GM21390 (cell line): ENCODE data around the gene TEAD1.
A peak's percentile ranks its signal among the peaks of the same experiment; 100 is the strongest.

Experiments used
- ATAC-seq: cut with Tn5 transposase; IDR thresholded peaks from one replicate; pipeline ENCODE4 v1.9.1; 2021; ENCODE audit not compliant: unreplicated experiment

TEAD1 gene

DNA sequence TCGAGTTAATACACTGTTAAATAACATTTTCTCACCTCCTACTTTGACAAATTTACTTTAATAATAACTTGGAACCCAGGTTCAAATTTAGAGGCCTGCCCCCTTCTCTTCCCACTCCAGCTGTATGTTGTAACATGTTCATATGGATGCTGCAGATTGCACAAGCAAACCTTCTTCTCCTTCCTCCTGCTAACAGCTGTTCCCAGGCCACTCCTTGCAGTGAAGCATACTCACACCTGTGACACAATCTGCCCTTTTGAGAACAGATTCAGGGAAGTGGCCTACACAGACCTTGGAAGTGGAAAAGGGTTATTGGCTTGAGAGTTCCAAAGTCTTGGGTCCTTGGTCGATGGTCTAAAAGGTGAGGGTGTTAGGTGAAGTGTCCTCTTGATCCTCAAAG, 131.9 kb downstream of the TEAD1 start:
- ATAC-seq: no peak

DNA sequence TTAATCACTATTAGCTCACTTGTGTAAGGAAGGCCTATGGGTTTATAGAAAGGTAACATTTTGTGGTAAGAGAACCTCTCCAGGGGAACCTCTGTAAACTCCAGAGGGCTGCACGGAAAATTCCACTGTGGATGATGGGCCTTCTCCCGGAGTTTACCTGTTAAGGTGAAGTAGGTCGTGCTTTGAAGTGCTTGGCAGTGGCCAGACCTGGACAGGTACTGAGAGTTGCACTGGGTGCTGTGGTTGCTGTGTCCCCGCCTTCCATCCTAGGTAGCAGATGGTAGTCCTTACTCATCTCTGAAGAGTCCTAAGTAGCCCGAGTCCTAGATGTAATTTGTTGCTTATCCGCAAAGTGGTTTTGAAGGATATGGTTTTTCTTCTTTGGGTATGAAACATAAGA, 133.4 kb downstream of the TEAD1 start:
- ATAC-seq: no peak

DNA sequence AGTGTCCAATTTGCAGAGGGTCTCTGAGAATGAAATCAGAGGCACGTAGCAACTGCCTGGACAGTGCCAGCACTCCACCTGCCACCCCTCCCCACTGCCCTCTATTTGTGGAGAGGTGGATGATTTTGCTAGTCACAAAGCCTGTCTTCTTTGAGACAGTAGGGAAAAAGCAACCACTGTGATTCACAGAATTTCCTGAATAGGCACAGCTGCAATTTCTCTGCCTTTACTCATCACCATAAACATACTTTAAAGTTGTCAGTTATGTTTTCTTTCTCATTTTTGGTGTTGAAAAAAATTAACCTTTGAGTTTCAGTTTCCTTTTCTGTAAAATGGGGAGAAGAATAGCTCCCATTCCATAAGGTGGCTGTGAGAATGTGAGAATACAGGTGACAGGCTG, 134.3 kb downstream of the TEAD1 start:
- ATAC-seq: no peak

DNA sequence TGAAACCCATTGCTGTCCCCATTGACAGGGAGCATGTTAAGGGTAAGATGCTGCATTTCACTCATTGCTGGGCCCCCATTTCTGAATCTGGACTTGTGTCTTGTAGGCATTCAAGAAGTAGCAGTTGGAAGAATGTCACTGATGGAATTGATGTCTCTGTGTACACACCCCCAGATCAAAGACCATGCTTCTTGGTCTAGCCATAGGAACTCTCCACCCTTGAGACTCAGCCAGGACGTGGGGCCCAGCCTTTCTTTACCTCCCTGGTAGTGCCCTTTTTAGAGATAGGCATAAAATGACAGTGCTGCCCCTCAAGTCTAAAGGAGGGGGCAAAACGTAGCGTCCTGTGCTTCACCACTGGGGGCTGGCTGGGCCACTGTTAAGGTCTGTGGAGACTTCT, 135.1 kb downstream of the TEAD1 start:
- no peak for ATAC-seq

DNA sequence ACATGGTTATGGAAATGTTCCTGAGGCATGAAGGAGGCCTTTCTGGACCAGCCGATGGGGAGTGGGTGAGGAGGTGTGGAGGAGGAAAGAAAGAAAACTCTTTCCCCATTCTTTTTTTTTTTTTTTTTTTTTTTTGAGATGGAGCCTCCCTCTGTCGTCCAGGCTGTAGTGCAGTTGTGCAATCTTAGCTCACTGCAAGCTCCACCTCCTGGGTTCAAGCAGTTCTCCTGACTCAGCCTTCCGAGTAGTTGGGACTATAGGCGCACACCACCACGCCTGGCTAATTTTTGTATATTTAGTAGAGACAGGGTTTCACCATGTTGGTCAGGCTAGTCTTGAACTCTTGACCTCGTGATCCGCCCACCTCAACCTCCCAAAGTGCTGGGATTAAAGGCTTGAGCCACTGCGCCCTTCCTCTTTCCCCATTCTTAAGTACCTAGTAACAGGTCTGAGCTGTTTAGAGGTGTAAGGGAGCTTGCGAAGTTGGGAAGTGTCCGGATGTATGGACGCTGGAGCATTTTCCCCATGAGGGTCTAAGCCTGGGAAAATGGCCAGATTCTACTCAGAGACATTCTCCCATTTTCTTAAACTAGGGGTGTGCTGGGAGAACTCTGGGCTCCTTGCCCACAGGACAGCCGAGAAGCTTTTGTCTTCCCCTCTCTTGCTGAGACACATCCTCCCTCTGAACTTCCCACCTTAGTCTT, 135.8 kb downstream of the TEAD1 start:
- no peak for ATAC-seq

DNA sequence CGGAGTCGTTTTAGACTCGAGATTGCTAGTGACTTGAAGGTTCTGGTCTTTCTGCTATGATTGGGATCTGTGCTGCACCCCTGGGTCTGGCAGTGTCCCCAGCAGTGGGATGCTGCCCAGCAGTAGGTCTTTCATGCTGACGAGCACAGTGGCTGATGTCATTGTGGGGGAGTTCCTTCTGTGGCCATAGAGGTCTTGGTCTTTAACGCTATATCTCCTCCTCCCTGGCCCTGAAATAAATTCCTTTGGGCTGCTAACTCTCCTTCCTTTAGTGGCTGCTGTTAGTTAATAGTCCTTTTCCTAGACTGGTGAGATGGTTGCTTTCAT, 136.3 kb downstream of the TEAD1 start:
- no peak for ATAC-seq

DNA sequence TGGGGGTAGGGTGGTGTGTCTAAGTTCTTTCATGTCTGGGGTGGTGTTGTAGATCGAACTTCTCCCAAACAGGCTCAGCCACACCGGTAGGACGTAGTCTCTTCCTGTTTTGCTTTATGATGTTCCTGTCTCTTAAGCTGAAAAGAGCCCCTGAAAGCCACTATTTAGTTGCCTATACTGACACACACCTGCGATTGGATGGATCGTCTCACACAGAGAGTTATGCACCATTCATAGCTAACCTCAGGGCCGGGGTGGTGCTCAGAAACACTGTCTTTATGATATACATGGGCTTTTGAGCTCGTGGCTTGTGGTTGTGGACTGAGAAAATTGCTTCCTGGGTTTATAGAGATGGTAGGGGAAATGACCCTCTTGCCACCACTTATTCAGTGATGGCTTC, 137.6 kb downstream of the TEAD1 start:
- no peak for ATAC-seq

DNA sequence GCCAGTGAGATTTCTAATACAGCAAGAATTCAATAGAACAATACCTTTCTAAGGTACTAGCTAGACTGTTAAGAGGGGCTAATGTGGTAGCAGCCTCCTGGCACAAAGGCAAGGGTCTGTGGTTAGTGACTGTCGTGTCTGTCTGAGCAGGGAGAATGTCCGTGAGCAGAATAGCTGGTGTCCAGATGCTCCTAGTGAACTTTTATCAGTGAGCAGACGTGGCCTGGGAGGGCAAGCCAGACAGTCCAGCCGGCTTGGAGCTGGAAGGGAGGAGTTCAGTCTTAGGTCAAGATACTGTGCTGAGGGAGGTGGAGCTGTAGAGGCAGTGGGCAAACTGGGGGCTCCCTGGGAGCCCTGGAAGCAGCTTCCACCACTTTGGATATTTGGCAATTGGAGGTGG, 138.6 kb downstream of the TEAD1 start:
- ATAC-seq: no peak

DNA sequence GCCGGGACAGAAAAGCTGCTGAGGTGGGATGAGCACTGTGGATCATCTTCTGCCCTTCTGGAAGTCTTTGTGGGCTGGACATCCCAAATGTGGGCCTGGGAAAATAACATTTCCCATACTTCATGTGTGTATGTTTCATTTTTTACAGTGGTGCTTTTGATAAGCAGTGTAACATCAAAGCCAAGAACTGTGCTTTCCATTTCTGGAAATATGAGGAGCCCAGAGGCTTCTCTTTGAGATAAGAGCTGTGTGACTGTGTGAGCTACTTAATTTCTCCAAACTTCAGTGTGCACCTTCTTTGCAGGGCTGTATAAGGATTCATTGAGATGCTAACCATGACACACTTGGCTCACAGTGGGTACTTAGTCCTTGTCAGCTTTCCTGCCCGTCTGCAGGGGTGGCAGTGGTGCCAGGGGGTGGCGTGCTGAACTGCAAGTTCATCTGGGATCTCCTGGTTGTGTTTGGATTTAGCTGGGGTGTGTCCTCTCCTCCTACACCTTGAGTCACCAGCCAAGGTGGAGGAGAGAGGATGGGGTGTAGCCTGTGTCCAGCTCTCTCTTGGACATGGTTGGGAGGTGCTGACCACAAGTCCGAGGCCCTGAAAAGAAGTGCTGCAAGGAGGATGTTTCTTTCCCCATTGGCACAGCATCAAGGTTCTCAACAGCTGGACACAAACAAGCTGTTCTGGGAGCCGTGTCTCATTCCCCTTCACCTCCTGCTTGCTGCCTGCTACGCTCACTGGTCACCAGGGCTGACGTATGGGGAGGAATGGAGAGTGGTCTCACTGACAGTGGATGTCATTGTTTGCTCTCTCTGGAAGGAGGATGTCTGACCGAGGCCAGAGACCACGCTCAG, 139.4 kb downstream of the TEAD1 start:
- ATAC-seq: no peak

DNA sequence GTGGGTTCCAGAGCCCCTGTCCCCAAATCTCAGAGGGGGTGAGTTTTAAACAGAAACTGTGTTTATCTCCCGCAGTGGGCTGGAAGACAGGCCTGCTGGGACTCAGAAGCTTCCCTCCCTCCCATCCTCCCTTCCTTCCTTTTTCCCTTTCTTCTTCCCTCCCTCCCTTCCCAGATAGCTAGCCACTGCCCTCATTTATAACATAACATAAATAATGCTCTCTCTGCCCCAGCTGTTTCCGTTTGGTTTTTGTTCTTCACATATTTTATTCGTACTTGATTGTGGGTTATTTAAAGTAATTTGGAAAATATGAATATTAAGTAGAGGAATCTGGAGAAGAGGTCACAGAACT, 140.9 kb downstream of the TEAD1 start:
- ATAC-seq: no peak

DNA sequence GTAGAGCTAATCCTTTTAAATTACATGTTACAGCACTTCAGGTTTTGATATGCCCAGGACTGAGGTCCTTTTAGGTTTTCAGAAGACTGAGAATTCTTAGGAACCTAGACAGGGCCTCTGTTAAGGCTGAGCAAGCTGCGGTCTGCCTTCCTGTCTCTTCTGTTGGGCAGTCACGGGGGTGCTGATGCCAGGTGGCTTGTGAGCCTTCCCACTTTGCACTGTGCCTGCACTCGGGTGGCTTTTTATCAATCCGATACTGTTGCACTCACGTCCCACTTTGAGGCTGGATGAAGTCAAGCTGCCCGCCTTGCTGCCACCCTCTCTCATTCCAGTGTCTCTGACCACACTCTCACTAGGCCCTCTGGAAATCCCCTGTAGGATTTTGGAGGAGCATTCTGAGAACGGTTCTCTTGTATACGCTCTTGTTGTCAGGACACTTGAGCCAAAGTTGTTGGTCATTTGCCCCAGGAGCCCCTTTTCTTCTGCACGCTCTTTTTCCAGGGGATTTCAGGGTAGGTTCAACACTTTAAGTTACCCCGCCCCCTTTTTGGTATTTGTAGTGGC, 141.8 kb downstream of the TEAD1 start:
- no peak for ATAC-seq

DNA sequence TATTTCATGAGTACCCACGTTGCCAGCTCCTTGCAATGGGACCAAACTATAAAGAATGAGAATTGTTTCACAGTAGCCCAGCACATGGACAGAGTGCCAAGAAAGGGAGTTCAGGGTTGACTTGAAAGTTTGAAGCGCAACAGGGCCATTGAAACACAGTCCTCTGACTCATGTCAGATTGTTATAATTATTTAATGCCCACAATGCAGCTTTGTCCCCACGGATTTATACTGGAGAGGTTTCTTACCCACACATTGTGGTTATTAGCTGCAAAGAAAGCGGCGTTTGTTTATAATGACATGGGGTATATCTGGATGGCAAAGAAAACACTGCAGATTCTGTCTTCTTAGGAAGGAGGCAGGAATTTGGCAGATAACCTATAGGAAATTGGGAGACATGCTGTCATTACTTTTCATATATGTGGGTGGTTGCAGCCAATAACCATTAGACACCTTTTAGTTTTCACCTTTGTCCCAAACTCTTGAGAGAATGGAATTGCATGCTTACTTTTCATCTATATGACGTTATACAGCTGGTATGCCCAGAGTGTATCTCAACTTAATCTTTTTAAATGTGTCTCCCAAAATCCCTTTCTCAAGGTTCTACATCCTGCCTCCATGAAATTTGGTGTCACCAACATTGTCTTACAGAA, 143.6 kb downstream of the TEAD1 start:
- no peak for ATAC-seq

DNA sequence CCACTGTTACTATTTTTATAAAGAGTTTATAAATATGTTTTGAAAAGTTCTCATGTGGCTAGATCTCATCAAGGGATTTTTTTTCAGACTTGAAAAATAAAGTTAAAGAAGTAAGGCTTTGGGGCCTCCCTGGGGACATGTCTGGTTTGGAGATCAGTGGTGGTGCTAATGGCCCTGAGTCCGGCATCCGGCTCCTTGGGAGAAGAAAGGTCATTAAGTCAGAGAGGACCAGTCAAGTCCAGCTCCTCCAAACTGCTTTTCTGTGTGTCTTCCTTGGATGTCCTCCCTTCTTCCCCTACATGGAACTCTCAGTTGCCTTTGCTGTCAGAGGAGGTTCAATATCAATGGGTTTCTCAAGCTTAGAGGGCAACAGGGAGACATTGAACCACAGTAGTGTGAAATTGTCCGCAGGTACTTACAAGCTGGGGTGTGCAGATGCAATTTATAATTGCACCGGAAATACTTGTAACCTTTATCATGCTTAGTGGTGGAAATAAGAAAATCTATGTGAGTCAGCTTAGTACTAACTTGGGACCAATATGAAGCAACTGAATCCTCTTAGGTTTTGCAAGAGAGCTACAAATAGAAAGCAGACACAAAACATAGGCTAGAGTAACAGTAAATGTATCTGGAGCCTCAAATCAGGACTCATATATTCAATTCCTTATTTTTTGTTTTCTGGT, 144.3 kb downstream of the TEAD1 start:
- no peak for ATAC-seq

DNA sequence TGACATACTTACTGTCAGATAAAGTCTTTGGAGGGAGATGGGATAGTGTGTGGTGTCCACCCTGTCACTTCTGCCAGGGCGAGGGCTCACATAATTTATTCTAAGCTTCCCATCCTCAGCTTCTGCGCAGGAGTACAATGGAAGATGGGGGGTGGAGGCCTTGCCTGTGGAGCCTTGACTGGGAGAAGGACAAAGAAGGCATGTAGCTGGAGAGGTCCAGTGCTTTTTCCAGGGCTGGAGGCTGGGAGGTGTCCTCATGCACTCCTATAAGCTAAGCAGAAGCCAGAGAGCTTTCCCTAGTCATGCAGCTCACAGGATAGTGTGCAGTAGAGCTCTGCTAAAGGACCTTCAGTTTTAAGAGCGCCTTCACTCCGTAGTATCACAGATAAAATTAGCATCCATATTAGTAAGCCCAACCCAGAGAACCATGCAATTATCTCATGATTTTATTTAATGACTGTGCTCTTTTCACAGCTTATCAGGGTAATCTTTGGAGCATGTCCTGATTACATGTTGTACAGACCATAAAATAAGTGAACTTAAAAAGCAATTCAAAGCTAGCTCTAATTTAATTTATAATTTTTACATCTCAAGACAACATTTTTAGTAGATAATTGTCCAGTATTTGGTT, 148.3 kb downstream of the TEAD1 start:
- ATAC-seq: no peak

DNA sequence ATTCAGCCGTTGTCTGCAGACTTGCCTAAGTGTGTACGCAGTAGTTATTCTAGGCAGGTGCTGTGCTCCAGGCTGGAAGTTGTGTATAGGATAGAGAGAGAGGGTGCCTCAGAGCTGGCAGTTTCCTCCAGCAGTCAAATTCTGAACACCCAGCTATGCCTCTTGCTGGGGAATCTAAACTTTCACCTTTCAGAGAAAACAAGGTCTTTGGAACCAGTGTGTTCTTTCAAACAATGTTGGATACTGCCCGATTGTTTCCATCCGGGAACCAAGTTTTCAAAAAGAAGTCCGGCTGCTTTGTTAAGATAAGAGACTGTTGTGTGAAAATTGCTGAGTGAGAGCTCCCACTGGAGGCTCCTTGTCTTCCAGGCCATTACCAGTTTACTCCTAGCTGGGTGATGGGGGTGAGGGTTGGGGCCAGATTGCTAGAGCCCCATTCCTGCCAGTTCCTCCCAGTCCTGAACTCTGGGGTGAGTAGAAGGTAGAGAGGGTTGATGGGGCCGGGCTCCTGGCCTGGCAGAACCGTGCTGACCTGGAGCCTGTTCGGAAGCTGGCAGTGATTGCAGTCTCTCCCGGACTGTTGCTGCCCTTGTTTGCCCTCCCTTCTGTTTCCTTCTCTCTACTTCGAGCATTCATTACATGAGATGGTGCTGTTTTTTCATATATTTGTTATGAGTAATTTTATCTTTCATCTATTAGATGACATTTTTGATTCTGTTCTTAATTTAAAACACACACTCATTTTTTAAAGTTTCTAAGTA, 150.2 kb downstream of the TEAD1 start:
- no peak for ATAC-seq

DNA sequence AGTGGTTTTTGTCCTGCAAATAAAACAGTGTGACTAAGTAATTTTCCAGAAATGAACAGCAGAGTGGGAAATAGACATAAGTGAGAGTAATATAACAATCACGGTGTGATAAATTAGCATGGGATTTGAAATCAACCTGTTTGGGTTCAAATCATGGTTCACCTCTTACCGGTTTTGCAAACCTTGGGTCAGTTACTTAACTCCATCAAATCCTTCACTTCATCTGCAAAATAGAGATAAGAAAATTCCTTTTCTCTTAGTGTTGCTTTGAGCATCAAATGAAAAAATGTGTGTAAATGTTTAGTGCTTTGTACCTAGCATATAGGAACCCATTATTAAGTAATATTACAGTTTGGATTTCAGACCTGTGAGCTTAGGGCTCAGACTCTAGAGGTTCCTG, 152.2 kb downstream of the TEAD1 start:
- ATAC-seq: no peak

DNA sequence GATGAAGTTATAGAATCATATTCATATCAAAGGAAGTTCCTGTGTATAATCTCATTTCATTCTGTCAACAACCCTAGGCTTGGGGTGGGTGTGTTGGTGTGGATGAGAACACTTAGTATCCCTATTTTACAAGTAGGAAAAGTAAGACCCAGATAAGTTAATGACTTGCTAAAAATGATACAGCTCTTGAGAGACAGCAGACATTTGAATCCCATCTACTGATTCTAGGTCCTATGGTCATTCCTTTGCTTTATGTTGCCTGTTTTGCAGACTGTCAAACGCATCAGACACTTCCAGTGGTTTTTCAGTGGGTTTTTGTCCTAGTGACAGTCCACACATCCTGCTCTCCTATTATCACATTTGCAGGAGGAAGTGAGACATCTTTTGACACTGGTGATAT, 153.1 kb downstream of the TEAD1 start:
- no peak for ATAC-seq

DNA sequence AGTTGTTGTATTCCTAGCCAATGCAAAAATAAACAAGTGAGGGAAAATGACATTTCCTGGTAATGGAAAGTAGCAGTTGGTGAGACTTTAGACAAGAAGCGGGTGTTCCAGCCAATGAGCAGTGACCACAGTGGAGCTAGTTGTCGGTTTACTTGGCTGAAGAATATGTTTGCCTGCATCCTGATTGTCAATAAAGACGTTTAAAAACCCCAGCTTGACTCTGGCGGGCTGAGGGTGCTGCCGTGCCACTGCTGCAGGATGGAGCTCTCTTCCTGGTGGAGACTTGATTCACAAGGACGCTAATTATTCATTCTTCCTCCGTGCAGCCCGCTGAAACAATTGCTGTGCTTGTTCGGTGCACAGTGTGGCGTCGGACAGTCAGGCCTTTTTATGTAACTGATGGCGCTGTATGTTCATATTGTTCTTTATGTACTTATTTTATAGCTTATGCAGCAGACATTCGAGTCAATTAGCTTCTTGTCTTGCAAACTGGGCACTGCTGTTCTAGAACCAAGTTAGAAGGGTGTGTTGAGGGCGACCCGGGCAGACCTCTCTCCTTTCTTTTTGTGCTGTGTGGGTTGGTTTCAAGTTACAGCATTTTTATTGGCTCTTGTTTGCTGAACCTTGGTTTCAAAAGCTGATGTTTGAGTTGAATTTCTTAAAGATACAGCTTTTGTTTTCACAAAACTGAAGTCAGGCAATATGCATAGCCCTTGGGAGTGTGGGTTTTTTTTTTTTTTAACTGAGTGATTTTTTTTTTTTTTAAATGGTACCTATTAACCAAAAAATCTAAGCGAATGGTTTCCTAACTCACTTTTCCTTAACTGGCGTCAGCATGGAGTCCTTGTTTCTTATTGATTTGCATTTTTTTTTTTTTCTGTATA, 153.9 kb downstream of the TEAD1 start:
- peak; percentile 81 for ATAC-seq

DNA sequence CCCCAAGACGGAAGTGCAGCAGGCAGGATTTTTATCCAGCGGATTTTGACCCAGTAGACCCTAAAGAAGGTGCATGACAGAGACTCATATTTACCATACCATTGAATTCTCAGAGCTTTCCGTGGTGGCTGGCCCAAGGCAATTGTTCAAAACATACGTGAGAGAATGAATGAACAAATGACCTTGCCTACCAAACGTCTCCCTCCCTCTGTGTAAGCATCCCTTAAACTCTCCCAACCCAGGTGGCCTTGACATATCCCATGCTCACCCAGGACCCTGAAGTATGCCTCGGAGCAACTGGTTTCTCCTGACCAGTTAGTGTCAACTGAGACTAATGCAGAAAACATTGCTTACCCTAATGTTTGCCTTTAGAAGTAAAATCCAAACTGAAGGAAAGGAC, 154.9 kb downstream of the TEAD1 start:
- no peak for ATAC-seq
